ENCODE results near the gene KCNH3.

The KCNH3 gene

GRCh38 chr12:49564686-49565405 lies 26.0 kb downstream of the KCNH3 start:
- DNase-seq = no peak

GRCh38 chr12:49565406-49566265 lies 26.8 kb downstream of the KCNH3 start:
- no peak for DNase-seq

GRCh38 chr12:49566361-49566760 lies 27.5 kb downstream of the KCNH3 start:
- no peak for DNase-seq

- no peak for DNase-seq
Measured at GRCh38 chr12:49567302-49567610, 28.4 kb downstream of the KCNH3 start.

GRCh38 chr12:49567611-49568441 lies 29.0 kb downstream of the KCNH3 start, which contains the start of gene MCRS1:
MCRS1 (minus strand) TSS chr12:49568142; CDS start chr12:49566731, 1,411 bp downstream.
- peak; percentile 94 for DNase-seq

- no peak for DNase-seq
Measured at GRCh38 chr12:49568442-49569162, 29.8 kb downstream of the KCNH3 start.

- peak; percentile 45 for DNase-seq
Measured at GRCh38 chr12:49577589-49578315, 38.9 kb downstream of the KCNH3 start.

- peak; percentile 46 for DNase-seq
Measured at GRCh38 chr12:49578471-49579112, 39.8 kb downstream of the KCNH3 start.

- peak; percentile 97 for DNase-seq
Measured at GRCh38 chr12:49580572-49581535, 42.0 kb downstream of the KCNH3 start.

- DNase-seq = peak; percentile 12
Measured at GRCh38 chr12:49582201-49582600, 43.4 kb downstream of the KCNH3 start.

- peak; percentile 38 for DNase-seq
Measured at GRCh38 chr12:49582850-49583249, 44.0 kb downstream of the KCNH3 start.

GRCh38 chr12:49583366-49584094 lies 44.7 kb downstream of the KCNH3 start:
- peak; percentile 38 for DNase-seq

GRCh38 chr12:49584591-49584990 lies 45.8 kb downstream of the KCNH3 start:
- no peak for DNase-seq

- DNase-seq = peak; percentile 52
Measured at GRCh38 chr12:49585477-49586459, 46.9 kb downstream of the KCNH3 start.

- DNase-seq = peak; percentile 52
Measured at GRCh38 chr12:49587174-49587908, 48.5 kb downstream of the KCNH3 start.

- DNase-seq = peak; percentile 52
Measured at GRCh38 chr12:49588281-49588680, 49.5 kb downstream of the KCNH3 start.

All from islet precursor cell (in vitro differentiated cells).